NOMO-1 treated with dmso at 0.1 percent for 144 hours (cell line): ENCODE data around the gene PRKCB.

Source experiments
- DNase-seq: peaks from one replicate; lab custom pipeline; 2025; ENCODE audit not compliant: unreplicated experiment; lab: John Stamatoyannopoulos, UW

The PRKCB gene

GRCh38 chr16:23934610-23935236 lies 98.9 kb downstream of the PRKCB start:
- no peak for DNase-seq

DNA sequence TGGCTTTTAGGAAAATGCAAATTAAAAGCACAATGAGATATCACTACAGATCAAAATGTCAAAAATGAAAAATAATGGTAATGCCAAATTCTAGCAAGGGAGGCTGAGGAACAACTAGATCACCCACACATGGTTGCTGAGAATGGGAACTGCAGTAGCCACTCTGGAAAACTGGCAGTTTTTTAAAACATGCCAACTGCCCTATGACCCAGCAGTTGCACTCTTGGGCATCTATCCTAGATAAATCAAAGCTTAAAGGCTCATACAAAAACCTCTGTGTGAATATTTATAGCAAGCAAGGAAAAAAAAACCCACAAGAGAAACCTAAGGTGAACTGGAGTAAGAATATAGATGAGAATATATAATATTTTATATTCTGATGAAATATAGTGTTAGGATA lies 104.3 kb downstream of the PRKCB start:
- no peak for DNase-seq

- no peak for DNase-seq
Observed at GRCh38 chr16:23941025-23941424, 105.2 kb downstream of the PRKCB start.

DNA sequence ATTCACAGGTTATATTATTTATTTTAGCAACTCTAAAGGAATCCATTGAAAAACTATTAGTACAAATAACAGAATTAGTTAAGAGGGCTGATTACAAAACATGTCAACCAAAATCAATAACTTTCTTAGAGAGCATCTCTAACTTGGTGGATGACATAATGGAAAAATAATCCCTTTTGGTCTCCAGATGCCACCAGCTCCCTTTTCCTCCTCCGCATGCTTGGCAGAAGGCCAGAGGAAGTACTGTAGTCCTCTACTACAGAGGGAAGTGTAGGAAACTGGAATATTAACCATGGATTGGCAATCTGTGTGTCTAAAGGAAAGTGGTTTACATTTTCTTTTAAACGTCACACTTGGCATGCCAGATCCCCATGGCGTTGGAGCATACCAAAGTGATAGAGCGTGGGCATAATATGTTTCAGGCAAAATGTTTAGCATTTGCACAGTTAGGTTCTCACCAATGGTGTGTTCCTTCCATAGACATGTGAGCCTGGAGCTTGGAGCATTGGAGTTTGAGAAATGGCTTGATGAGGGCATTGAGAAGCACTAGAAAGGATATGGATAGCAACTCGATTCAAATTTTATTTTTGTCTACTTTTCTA lies 106.3 kb downstream of the PRKCB start:
- DNase-seq, result no peak

DNA sequence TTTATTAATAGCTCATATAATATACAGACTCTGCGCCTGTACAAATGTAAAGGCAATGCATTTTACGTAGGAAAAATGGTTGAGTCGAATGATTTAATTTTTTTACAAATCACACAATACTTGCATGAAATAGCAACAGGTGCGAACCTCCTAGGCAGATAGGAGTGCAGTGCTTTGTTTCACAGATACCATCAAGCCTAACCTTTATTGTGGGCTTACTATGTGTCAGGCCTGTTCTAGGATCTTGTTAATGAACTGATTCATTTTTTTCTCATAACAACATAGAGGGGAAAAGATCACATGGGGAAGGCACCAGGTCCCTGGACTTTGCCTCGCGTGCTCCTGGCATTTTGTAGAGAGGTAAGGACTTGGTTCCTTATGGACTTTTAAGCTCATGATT lies 107.8 kb downstream of the PRKCB start:
- no peak for DNase-seq

DNA sequence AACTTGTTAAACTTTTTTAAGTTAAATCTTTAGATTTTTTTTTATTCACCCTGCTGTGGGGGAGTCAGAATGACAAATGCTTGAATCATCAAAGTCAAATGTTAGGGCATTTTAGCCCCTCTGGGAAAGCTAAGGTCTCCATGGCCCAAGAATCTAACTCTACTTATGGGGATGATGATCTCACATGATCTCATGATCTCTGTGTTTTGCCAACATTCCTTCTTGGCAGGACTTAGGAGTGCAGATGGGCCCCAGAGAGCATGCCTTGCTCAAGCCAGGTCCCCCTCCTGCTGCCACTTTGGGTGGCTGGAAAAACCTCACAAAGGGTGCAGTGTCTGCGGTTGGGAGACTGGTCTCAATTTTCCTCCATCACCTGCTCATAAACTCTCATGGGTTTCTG lies 108.6 kb downstream of the PRKCB start:
- no peak for DNase-seq

DNA sequence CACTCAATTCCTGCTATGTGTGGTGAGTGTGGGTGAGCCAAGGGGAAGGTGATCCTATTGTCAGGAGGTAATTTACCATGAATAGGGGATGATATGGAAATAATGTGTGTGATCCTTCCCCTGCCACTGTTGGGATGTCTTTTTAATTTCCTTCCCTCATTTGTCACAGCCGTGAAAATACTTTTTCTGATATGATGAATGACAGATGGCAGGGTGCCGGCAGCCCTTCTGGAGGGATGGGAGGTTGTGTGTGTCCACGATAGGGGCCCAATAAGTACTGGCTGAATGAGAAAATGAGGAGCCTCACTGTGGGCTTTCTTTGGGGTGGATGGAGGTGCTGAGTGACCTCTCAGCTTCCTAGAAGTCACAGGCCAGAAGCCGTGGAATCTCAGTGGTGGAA lies 109.5 kb downstream of the PRKCB start:
- DNase-seq, result no peak

DNA sequence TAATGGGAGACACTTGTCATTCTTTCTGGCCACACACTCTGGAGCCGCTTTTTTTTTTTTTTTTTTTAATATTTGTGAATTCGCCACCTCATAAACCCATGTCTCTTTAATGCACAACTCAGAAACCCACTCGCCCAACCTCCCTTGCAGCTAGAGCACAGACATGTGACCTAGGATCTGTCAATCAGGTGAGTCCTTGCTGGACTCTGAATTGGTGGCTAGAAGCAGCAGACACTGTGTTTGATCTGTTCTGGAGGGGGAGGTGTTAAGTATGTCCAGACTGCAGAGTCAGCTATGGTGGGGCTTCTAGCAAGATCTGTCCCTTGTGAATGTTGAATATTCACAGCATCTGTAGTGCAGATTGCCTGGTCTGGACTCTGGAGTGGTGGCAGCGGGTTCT lies 112.1 kb downstream of the PRKCB start:
- no peak for DNase-seq

GRCh38 chr16:23948949-23949411 lies 113.2 kb downstream of the PRKCB start:
- DNase-seq, result no peak

DNA sequence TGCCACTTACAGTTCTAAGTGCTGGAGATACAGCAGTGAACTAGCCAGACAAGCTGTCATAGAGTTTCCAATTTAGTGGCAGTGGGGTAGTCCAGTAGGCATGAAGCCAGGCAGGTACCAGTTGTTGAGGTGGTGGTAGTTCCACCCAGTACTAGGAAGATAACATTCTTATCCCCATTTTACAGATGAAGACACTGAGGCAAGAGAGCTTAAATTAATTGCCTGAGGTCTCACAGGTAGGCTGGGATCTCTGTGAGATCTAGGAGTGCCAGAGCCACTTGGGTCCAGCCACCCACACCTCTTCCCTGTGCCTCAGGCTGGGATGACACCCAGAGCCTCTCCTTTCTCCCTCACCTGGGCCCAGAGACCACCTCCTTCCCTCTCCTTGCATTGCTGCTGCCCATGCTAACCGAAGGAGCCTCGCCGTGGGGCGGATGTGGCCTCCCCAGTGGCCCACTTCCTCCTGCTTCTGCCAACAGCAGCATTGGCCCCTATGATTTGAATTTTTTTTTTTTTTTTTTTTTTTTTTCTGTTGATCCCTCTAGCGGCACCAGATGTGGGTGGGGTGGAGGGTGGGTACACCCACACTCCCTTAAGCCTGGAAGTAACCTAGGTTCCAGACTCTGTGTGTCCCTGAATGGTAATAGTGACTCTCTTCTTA lies 114.0 kb downstream of the PRKCB start:
- peak; percentile 37 for DNase-seq

DNA sequence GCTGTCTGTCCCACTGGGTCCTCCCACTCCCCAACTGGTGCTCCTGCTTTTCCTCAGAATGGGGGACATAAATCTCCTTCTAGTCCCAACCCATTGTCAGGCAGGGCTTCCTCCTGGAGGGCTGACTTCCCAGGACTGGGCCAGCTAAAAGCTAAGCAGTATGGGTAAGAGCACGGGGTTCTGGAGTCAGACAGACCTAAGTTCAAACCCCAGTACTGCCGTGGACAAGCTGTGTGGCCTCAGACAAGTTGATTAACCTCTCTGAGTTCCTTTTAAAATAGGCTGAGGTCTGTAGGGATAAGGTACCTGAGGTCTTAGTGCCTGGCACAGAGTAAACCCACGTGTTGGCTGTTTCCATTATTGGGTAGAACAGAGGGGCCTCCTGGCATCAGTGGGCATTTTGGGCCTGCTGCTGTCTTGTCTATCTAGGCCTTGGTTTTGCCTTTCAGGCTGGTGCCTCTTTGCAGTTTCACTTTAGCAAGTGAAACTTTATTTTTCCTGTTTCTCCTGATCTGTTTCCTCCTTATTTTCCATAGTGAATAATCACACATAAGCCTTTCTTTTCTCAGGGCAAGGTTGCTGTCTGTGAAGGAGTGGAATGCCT lies 114.6 kb downstream of the PRKCB start:
- no peak for DNase-seq

GRCh38 chr16:23950898-23951297 lies 115.1 kb downstream of the PRKCB start:
- no peak for DNase-seq

GRCh38 chr16:23952128-23952970 lies 116.6 kb downstream of the PRKCB start:
- DNase-seq, result peak; percentile 39

- DNase-seq, result no peak
Observed at GRCh38 chr16:23952971-23953300, 117.2 kb downstream of the PRKCB start.

GRCh38 chr16:23953476-23953875 lies 117.7 kb downstream of the PRKCB start:
- no peak for DNase-seq

- no peak for DNase-seq
Observed at GRCh38 chr16:23955088-23955487, 119.3 kb downstream of the PRKCB start.

DNA sequence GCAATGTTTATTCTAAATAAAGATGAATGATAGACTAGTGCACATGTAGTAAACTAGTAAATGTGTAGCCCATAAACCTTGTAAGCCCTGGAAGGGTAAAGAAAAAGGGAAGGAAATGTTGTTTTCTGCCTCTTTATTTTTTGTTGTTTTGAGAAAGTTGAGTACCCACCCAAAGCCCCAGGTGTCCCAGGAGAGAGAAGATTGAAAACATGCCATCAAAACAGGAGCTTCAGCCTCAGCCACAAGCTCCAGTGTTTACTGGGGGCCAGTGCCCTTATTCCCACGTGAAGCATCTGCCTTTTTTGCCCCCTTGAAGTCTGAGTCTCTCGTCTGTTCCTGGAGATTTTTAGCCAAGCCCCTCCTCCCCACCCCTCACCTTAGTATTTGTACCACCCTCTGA lies 121.5 kb downstream of the PRKCB start:
- no peak for DNase-seq

GRCh38 chr16:23959072-23959751 lies 123.4 kb downstream of the PRKCB start:
- peak; percentile 39 for DNase-seq

DNA sequence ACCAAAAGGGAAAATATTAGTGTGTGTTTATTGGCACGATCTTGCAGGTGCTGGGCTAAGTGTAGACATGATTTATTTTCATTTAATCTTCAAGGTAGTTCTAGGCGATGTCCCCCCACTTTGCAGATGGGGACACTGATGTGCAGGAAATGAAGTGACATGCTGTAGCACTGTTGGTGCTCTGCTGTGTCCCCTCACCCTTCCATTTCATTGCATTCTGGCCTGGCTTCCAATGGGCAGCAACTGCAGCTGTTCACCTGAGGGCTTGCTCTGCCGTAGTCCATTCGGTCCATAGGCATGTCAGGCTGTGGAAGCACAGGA lies 123.9 kb downstream of the PRKCB start:
- DNase-seq, result no peak

DNA sequence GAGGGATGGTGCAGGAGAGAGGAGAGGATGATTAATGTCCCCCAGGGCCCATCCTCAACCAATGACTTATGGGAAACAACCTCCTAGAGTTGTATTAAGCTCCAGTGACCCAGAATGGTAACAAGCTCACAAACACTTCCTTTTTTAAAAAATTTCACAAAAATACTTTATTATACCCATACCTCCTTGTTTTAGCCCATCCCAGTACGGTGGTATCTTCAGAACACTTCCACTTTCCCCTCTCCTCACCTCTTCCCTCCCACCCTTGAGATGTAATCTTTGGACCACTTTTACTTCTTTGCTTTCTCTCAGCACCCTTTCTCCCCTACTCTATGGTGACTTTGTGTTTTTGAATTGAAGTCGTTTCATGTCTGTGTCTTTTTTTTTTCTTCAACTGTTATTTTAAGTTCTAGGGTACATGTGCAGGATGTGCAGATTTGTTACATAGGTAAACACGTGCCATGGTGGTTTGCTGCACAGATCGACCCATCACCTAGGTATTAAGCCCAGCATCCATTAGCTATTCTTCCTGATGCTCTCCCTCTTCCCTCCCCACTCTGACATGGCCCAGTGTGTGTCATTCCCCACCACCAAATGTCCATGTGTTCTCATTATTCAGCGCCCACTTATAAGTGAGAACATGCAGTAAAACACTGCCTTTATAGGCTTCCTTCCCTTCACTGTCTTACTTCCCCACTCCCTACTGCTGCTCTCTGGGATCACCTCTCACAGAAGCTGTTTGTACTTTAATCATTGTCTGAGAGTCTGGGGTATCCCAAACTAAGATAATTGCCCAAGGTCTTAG lies 124.5 kb downstream of the PRKCB start:
- no peak for DNase-seq
